HUES48 (cell line): ENCODE measurements around the gene MCCD1.

ENCODE experiments used
- H3K27ac ChIP-seq: one replicate; pipeline ENCODE4 v1.7.0; 2013; ENCODE audit warnings: low read depth, low read length, inconsistent platforms
- H3K27me3 ChIP-seq: 2 replicates; pipeline ENCODE4 v1.6.1; 2013; ENCODE audit warnings: mild to moderate bottlenecking, low read length; ENCODE audit not compliant: control insufficient read depth, insufficient read depth
- H3K36me3 ChIP-seq: 2 replicates; pipeline ENCODE4 v1.6.1; 2013; ENCODE audit warnings: low read length; ENCODE audit not compliant: control insufficient read depth, insufficient read depth
- H3K4me1 ChIP-seq: 2 replicates; pipeline ENCODE4 v1.6.1; 2013; ENCODE audit warnings: mild to moderate bottlenecking, low read length; ENCODE audit not compliant: control insufficient read depth, insufficient read depth
- H3K4me3 ChIP-seq: 2 replicates; pipeline ENCODE4 v1.5.1; 2013; ENCODE audit warnings: mild to moderate bottlenecking, low read depth, low read length
- H3K9ac ChIP-seq: 2 replicates; pipeline ENCODE4 v1.6.1; 2013; ENCODE audit warnings: mild to moderate bottlenecking, low read depth, low read length, moderate library complexity
- H3K9me3 ChIP-seq: 2 replicates; pipeline ENCODE4 v1.6.1; 2013; ENCODE audit warnings: low read length; ENCODE audit not compliant: control insufficient read depth, insufficient read depth

The MCCD1 gene

GRCh38 chr6:31574106-31575061, 45.6 kb downstream of the MCCD1 start:
- Histone ChIP-seq H3K9me3 (no peaks in the 10 kb centered on the region), H3K9ac (no peak overlapping the region), H3K36me3 (no peaks in the 10 kb centered on the region), H3K27ac (no peak overlapping the region), H3K4me1 (no peaks in the 10 kb centered on the region; the same call in 1 of the 2 replicates), H3K4me3 (no peak overlapping the region), H3K27me3 (no peaks in the 10 kb centered on the region; the same call in 1 of the 2 replicates)

- H3K27ac ChIP-seq, result no peak within 1 kb of the TSS
- peaks cover 4% of the 10 kb centered on the region; the same call in 1 of the 2 replicates for H3K4me1 ChIP-seq
Measured at GRCh38 chr6:31575335-31575901, 46.7 kb downstream of the MCCD1 start, which contains the start of gene TNF. Gene TNF, plus strand, starts transcription at chr6:31575565. Its CDS starts 177 bp downstream, at chr6:31575742.

GRCh38 chr6:31575952-31576685, 47.4 kb downstream of the MCCD1 start:
- Histone ChIP-seq H3K9me3 (no peaks in the 10 kb centered on the region), H3K27me3 (peaks cover 12% of the 10 kb centered on the region), H3K36me3 (no peaks in the 10 kb centered on the region), H3K9ac (no peak overlapping the region), H3K27ac (no peak overlapping the region), H3K4me1 (peaks cover 5% of the 10 kb centered on the region; the same call in 1 of the 2 replicates), H3K4me3 (no peak overlapping the region)

More at GRCh38 chr6:31575335-31575901, 46.7 kb downstream of the MCCD1 start, which contains the start of gene TNF:
- peaks cover 10% of the 10 kb centered on the region for H3K27me3 ChIP-seq
- no peaks in the 10 kb centered on the region for H3K9me3 ChIP-seq
- no peak within 1 kb of the TSS for H3K9ac ChIP-seq
- H3K36me3 ChIP-seq, result no peaks in the 10 kb centered on the region
- no peak within 1 kb of the TSS for H3K4me3 ChIP-seq

GRCh38 chr6:31576897-31577578, 48.3 kb downstream of the MCCD1 start:
- Histone ChIP-seq H3K27ac (no peak overlapping the region), H3K9ac (no peak overlapping the region)

GRCh38 chr6:31577579-31577966, 48.8 kb downstream of the MCCD1 start:
- H3K9ac ChIP-seq, result no peak overlapping the region
- no peak overlapping the region for H3K4me3 ChIP-seq
- H3K4me1 ChIP-seq, result peaks cover 13% of the 10 kb centered on the region
- H3K27me3 ChIP-seq, result peaks cover 23% of the 10 kb centered on the region
- no peak overlapping the region for H3K27ac ChIP-seq
- no peaks in the 10 kb centered on the region for H3K36me3 ChIP-seq
- H3K9me3 ChIP-seq, result no peaks in the 10 kb centered on the region

More at GRCh38 chr6:31576897-31577578, 48.3 kb downstream of the MCCD1 start:
- Histone ChIP-seq H3K27me3 (peaks cover 20% of the 10 kb centered on the region), H3K4me1 (peaks cover 11% of the 10 kb centered on the region), H3K4me3 (no peak overlapping the region), H3K9me3 (no peaks in the 10 kb centered on the region), H3K36me3 (no peaks in the 10 kb centered on the region)

GRCh38 chr6:31578184-31579118, 49.7 kb downstream of the MCCD1 start:
- peaks cover 23% of the 10 kb centered on the region for H3K27me3 ChIP-seq
- no peaks in the 10 kb centered on the region for H3K36me3 ChIP-seq
- peak overlapping the region; percentile 50 for H3K27ac ChIP-seq
- peaks cover 14% of the 10 kb centered on the region for H3K4me1 ChIP-seq
- no peak overlapping the region for H3K9ac ChIP-seq
- no peak overlapping the region for H3K4me3 ChIP-seq
- H3K9me3 ChIP-seq, result no peaks in the 10 kb centered on the region

- Histone ChIP-seq H3K36me3 (no peaks in the 10 kb centered on the region), H3K9ac (no peak overlapping the region), H3K27ac (peak overlapping the region; percentile 50), H3K9me3 (no peaks in the 10 kb centered on the region), H3K4me3 (no peak overlapping the region), H3K4me1 (peaks cover 14% of the 10 kb centered on the region), H3K27me3 (peaks cover 23% of the 10 kb centered on the region)
Measured at GRCh38 chr6:31579119-31579505, 50.4 kb downstream of the MCCD1 start.
